Spinal cord (tissue), 10 donors: ENCODE data around the gene CWF19L2. TPM values are rescaled to one million over a fixed set of nuclear protein-coding genes. Genes with fewer than 3 reads are reported as not detected.
"Not testable (repeated sequence)": the region's sequence is repeated elsewhere in the genome, so short reads cannot be mapped to it uniquely, and the experiment has no call there.

Experiments
- DNase-seq, 6 donors: peaks; one replicate each; pipeline versions ENCODE4 v3.0.0 to v3.0.0-alpha.2; 2013 to 2015; ENCODE audit warnings: low spot score in 6 of 6, low read depth in 4 of 6
- H3K27ac ChIP-seq: one replicate; pipeline ENCODE4 v1.5.1; 2013; ENCODE audit warnings: low read depth, low read length, control low read depth
- H3K27me3 ChIP-seq: one replicate; pipeline ENCODE4 v1.6.1; 2013; ENCODE audit warnings: low read length; ENCODE audit not compliant: control insufficient read depth, insufficient read depth
- H3K36me3 ChIP-seq: one replicate; pipeline ENCODE4 v1.6.1; 2013; ENCODE audit warnings: low read length; ENCODE audit not compliant: control insufficient read depth, insufficient read depth
- H3K4me1 ChIP-seq: one replicate; pipeline ENCODE4 v1.6.1; 2013; ENCODE audit warnings: low read length; ENCODE audit not compliant: control insufficient read depth, insufficient read depth
- H3K4me3 ChIP-seq: one replicate; pipeline ENCODE4 v1.5.1; 2013; ENCODE audit warnings: low read depth, low read length, control low read depth
- H3K9me3 ChIP-seq: one replicate; pipeline ENCODE4 v1.6.1; 2013; ENCODE audit warnings: low read length; ENCODE audit not compliant: control insufficient read depth, insufficient read depth
- WGBS: methylation state at CpG from one replicate; pipeline ENCODE4 v1.1.5; 2013; ENCODE audit warnings: missing lambda C conversion rate; ENCODE audit not compliant: insufficient coverage; 5-methylcytosine and 5-hydroxymethylcytosine counted together
- long read RNA-seq, 4 donors: transcript quantifications; one replicate each; lab custom pipeline, GENCODE V29; 2026
- polyA plus RNA-seq, 2 donors: library from polyadenylated mRNA; unstranded; fragments of 120-200 nt; gene quantifications; one replicate each; pipeline ENCODE4 v1.2.1, GENCODE V29; 2013; ENCODE audit not compliant: insufficient read length in 2 of 2
- total RNA-seq, 2 donors: library from RNA; depleted of rRNA in 1 of 2; stranded (reverse); fragments of 120-200 nt in 1 of 2; fragments of >200 nt in 1 of 2; gene quantifications; one replicate each; pipeline versions ENCODE4 v1.2.3 to v1.2.4, GENCODE V29; 2013 to 2014
- donor health status: healthy.

CWF19L2 gene
- total RNA-seq (10 to 100 TPM; 26.4 to 33.0 TPM), polyA plus RNA-seq (10 to 100 TPM in 1 of 2 donors, 1 to 10 TPM in 1; 9.4 to 11.8 TPM)
- long read RNA-seq, donor 1, partial matches to known transcripts = 0 of 1 reads
- long read RNA-seq, donor 1, other reads (novel, unspliced or antisense) = 0 of 1 reads
- long read RNA-seq, donor 2, partial matches to known transcripts = 0 of 1 reads
- long read RNA-seq, donor 2, other reads (novel, unspliced or antisense) = 0 of 1 reads
- long read RNA-seq, donor 3 = 0 reads
- long read RNA-seq, donor 4 = 0 reads

GRCh38 chr11:107457558-107458271 is at the start of gene CWF19L2:
Gene CWF19L2 (minus strand): TSS chr11:107457825. CDS start chr11:107457816, 9 bp downstream.
- no peaks in the 10 kb centered on the region for H3K9me3 ChIP-seq
- no peaks in the 10 kb centered on the region for H3K4me1 ChIP-seq
- H3K27me3 ChIP-seq = no peaks in the 10 kb centered on the region
- DNase-seq = peak; percentile 83 to 99 (median 90)
- H3K36me3 ChIP-seq = peaks cover 10% of the 10 kb centered on the region
- peak within 1 kb of the TSS; percentile 62 for H3K27ac ChIP-seq
- under 1% methylated on average over 20 of the region's 30 CpGs for WGBS
- H3K4me3 ChIP-seq = peak within 1 kb of the TSS; percentile 98

- Histone ChIP-seq H3K27me3 (no peaks in the 10 kb centered on the region), H3K4me3 (no peak overlapping the region), H3K4me1 (no peaks in the 10 kb centered on the region), H3K9me3 (no peaks in the 10 kb centered on the region), H3K36me3 (peaks cover 3% of the 10 kb centered on the region), H3K27ac (no peak overlapping the region)
- peak in 1 of 6 donors; percentile 81 for DNase-seq
Observed at GRCh38 chr11:107505647-107506225, 48.1 kb upstream of the CWF19L2 start.

GRCh38 chr11:107504981-107505380 is 47.4 kb upstream of the CWF19L2 start:
- H3K4me3 ChIP-seq = no peak overlapping the region
- H3K9me3 ChIP-seq = no peaks in the 10 kb centered on the region
- no peaks in the 10 kb centered on the region for H3K4me1 ChIP-seq
- no peaks in the 10 kb centered on the region for H3K27me3 ChIP-seq
- H3K27ac ChIP-seq = no peak overlapping the region
- WGBS = 97% methylated on average over 3 of the region's 5 CpGs
- DNase-seq = no peak
- peaks cover 3% of the 10 kb centered on the region for H3K36me3 ChIP-seq

GRCh38 chr11:107501713-107502112 is 44.1 kb upstream of the CWF19L2 start:
- H3K4me1 ChIP-seq = no peaks in the 10 kb centered on the region
- no peaks in the 10 kb centered on the region for H3K27me3 ChIP-seq
- WGBS = 100% methylated on average over 1 of the region's 1 CpG
- DNase-seq = no peak
- peaks cover 3% of the 10 kb centered on the region for H3K36me3 ChIP-seq
- no peak overlapping the region for H3K27ac ChIP-seq
- no peaks in the 10 kb centered on the region for H3K9me3 ChIP-seq
- no peak overlapping the region for H3K4me3 ChIP-seq

- not testable (repeated sequence) for DNase-seq, H3K4me3 ChIP-seq, H3K27me3 ChIP-seq, H3K4me1 ChIP-seq, H3K9me3 ChIP-seq, H3K27ac ChIP-seq, H3K36me3 ChIP-seq
- WGBS = 100% methylated on average over 3 of the region's 7 CpGs
Observed at GRCh38 chr11:107497371-107497770, 39.7 kb upstream of the CWF19L2 start.

DNA sequence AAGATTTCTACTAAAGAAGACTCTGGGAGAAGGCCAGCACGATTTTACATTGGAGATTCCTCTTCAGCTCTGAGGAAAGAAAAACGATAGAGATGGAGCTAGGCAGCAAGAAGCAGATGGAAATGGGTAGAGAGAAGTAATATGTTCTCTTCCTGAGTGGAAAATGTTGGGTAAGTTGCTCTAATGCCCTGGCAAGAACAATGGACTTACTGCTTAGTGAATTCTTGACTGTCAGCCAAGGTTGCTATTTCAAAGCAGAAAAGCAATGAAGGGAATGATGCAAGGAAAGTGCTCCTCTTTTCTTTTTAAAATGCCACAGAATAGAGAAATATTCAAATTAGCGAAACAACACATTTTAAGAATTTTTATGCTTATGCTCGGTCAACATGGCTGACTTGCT is 38.4 kb upstream of the CWF19L2 start:
- DNase-seq = peak in 2 of 6 donors; percentile 39 to 47
- WGBS = 64% methylated on average over 4 of the region's 4 CpGs
- H3K27ac ChIP-seq = no peak overlapping the region

DNA sequence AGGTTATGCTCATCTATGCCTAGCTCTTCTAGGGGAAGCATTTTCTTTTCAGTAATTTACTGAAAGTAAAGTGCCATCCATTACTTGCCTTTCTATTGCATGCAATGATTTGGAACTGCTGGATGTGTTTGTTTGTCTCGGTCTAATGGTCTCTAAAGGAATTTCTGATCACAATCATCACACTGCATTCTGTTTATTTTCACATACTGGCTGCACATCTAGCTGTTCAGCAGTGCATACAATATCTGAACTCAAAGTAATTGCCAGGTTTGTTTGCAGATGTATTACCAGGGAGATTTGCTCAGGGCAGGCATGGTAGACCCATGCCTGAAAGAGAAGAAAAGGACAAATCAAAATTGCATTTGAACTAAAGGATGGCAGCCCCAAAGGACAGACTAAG is 36.4 kb upstream of the CWF19L2 start:
- no peak overlapping the region for H3K27ac ChIP-seq
- DNase-seq = peak in 1 of 6 donors; percentile 54
- no peaks in the 10 kb centered on the region for H3K9me3 ChIP-seq
- H3K27me3 ChIP-seq = no peaks in the 10 kb centered on the region
- no peak overlapping the region for H3K4me3 ChIP-seq
- no CpG with 5 or more reads among the region's 1 CpG for WGBS
- H3K36me3 ChIP-seq = no peaks in the 10 kb centered on the region
- H3K4me1 ChIP-seq = no peaks in the 10 kb centered on the region

More for the DNA sequence above, 38.4 kb upstream of the CWF19L2 start:
- H3K9me3 ChIP-seq = no peaks in the 10 kb centered on the region
- H3K27me3 ChIP-seq = no peaks in the 10 kb centered on the region
- no peak overlapping the region for H3K4me3 ChIP-seq
- no peaks in the 10 kb centered on the region for H3K4me1 ChIP-seq
- H3K36me3 ChIP-seq = no peaks in the 10 kb centered on the region

DNA sequence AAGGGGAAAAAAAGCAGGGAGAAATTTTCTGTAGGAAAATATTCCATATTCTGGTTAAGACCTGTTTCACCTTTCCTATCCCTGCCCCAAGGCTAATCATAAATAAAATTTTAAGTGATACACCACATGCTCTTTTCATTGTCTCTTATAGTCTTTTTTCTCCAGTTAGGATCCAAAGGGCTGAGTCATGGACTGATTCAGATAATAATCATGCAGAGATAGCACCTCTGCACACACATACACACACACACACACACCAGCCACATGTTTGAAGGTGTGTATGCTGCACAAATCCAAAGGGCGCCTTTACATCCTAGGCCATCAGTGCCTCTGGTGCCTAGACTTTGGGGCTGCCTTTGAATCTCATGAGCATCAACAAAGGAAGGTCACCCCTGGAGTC is 35.5 kb upstream of the CWF19L2 start:
- no peaks in the 10 kb centered on the region for H3K4me1 ChIP-seq
- H3K4me3 ChIP-seq = no peak overlapping the region
- no peak for DNase-seq
- no peak overlapping the region for H3K27ac ChIP-seq
- no peaks in the 10 kb centered on the region for H3K9me3 ChIP-seq
- no peaks in the 10 kb centered on the region for H3K36me3 ChIP-seq
- WGBS = no CpG with 5 or more reads among the region's 1 CpG
- no peaks in the 10 kb centered on the region for H3K27me3 ChIP-seq

DNA sequence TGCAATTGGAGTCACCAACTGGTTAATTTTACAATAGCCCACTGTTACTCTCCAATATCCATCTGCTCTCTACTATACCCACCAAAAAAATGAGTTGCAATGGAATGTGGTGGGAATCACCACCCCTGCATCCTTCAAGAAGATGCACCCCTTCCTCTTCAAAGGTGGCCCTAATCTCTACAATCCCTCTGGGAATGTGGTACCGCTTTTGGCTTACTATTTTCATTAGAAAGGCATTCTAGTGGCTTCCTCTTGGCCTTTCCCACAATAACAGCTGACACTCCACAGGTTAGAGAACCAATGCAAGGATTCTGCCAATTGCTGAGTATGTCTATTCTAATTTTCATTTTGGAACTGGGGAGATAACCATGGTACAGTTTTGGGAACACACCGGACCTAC is 33.2 kb upstream of the CWF19L2 start:
- 65% methylated on average over 2 of the region's 2 CpGs for WGBS
- H3K9me3 ChIP-seq = no peaks in the 10 kb centered on the region

GRCh38 chr11:107482234-107482633 is 24.6 kb upstream of the CWF19L2 start:
- no peak for DNase-seq
- Histone ChIP-seq H3K27me3 (no peaks in the 10 kb centered on the region), H3K4me3 (no peak overlapping the region), H3K4me1 (no peaks in the 10 kb centered on the region), H3K27ac (no peak overlapping the region), H3K36me3 (no peaks in the 10 kb centered on the region), H3K9me3 (no peaks in the 10 kb centered on the region)

More for the DNA sequence above, 33.2 kb upstream of the CWF19L2 start:
- DNase-seq = no peak
- Histone ChIP-seq H3K4me1 (no peaks in the 10 kb centered on the region), H3K4me3 (no peak overlapping the region), H3K36me3 (no peaks in the 10 kb centered on the region), H3K27ac (no peak overlapping the region), H3K27me3 (no peaks in the 10 kb centered on the region)
